HepG2 (cell line): ENCODE data around the gene UGT1A8. TPM values are rescaled to one million over a fixed set of nuclear protein-coding genes. Genes with fewer than 3 reads are reported as not detected.

Source experiments
- AHDC1 ChIP-seq: sonication (generic); formaldehyde crosslinking; IDR thresholded peaks from 2 replicates; pipeline ENCODE4 v1.5.1; 2020; ENCODE audit warnings: mild to moderate bottlenecking, missing genetic modification reagents, borderline replicate concordance
- AKAP8 ChIP-seq: sonication (generic); formaldehyde crosslinking; IDR thresholded peaks from 2 replicates; pipeline ENCODE4 v1.5.1; 2020; ENCODE audit warnings: mild to moderate bottlenecking, missing genetic modification reagents
- ELF1 ChIP-seq: sonication (generic); formaldehyde crosslinking; IDR thresholded peaks from 2 replicates; pipeline ENCODE4 v1.4.0; 2020; ENCODE audit warnings: missing genetic modification reagents
- MTF1 ChIP-seq: sonication (generic); formaldehyde crosslinking; IDR thresholded peaks from 2 replicates; pipeline ENCODE4 v1.5.0; 2020; ENCODE audit warnings: missing genetic modification reagents
- MXD3 ChIP-seq: IDR thresholded peaks from 2 replicates; pipeline ENCODE4 v1.6.1; 2016; ENCODE audit warnings: mild to moderate bottlenecking, missing biosample characterization, missing genetic modification reagents
- TARDBP ChIP-seq: sonication (generic); formaldehyde crosslinking; IDR thresholded peaks from 2 replicates; pipeline ENCODE4 v1.8.0; 2022; ENCODE audit warnings: mild to moderate bottlenecking, missing genetic modification reagents
- polyA plus RNA-seq, 8 experiments: library from polyadenylated mRNA; depleted of rRNA in 3 of 8; stranded (reverse) in 7 of 8; unstranded in 1 of 8; fragments of >200 nt; fragmentation: Illumina TruSeq in 4 of 8; extraction: Trizol in 4 of 8; gene quantifications; 2 replicates each; pipeline versions ENCODE4 v1.2.1 to v1.2.3, GENCODE V29; 2011 to 2016; ENCODE audit warnings: low read depth in 4 of 8, missing spikeins in 1 of 8, mixed read lengths in 1 of 8; ENCODE audit not compliant: insufficient read depth in 1 of 8
- total RNA-seq, 5 experiments: library from RNA; depleted of rRNA; stranded (reverse); fragments of >200 nt; fragmentation: Illumina TruSeq; extraction: Trizol; gene quantifications; 2 replicates each; pipeline ENCODE4 v1.2.3, GENCODE V29; 2016; ENCODE audit warnings: low read depth in 1 of 5
- TF ChIP-seq, protein P1 (sequence below): sonication (generic); formaldehyde crosslinking; IDR thresholded peaks from 2 replicates; pipeline ENCODE4 v1.4.0; 2020; ENCODE audit warnings: missing genetic modification reagents
- TF ChIP-seq, protein P2 (sequence below): sonication (generic); formaldehyde crosslinking; IDR thresholded peaks from 2 replicates; pipeline ENCODE4 v1.5.0; 2020; ENCODE audit warnings: mild to moderate bottlenecking, missing genetic modification reagents
- TF ChIP-seq, protein P3 (sequence below): sonication (generic); formaldehyde crosslinking; IDR thresholded peaks from 2 replicates; pipeline ENCODE4 v1.5.1; 2020; ENCODE audit warnings: mild to moderate bottlenecking, missing genetic modification reagents, moderate library complexity

Gene UGT1A8
- total and polyA plus RNA-seq, 2 of the 13 experiments (the other 11 are each of a cell fraction or from before 2014, with no cell fraction given) = not detected

DNA sequence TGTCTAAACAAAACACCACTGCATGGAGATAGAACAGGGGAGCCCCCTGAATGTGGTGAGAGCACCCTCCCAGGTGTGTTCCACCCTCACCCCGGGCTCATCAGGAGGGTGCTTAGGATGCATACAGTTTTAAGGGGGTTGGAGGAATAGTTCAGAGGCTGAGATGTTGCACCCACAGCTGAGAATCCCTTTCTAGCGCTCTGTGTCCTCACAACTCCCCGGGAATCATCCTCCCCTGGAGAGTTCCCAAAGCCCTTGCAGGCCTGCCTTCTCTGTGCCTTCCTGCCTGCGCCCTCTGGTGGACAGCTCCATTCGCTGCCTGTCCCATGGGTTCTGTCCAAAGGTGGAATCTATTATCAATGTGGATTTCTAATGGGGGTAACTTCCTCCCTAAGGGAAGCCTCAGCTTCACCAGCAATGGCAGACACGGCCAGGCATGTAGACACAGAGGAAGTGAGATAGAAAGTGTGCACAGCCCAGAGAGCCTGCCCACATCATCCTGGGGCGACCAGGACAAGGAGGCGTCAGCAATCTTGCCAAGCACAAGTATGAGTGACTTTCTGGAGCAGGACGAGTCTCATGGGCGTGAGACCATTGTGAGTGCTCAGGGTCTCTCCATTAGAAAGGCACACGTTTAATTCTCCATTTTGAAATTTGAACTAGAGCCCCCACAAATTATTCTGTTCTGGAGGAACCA lies 94.0 kb downstream of the UGT1A8 start (continued):
- no peak for TF ChIP-seq AHDC1 (CRISPR knock-in tag)
- no peak for TF ChIP-seq TARDBP (CRISPR knock-in tag)
- no peak for TF ChIP-seq MTF1
- 0 out of 2 replicates have a peak, but pooled peaks have one; percentile 22 for TF ChIP-seq ELF1
- TF ChIP-seq, protein P1, sequence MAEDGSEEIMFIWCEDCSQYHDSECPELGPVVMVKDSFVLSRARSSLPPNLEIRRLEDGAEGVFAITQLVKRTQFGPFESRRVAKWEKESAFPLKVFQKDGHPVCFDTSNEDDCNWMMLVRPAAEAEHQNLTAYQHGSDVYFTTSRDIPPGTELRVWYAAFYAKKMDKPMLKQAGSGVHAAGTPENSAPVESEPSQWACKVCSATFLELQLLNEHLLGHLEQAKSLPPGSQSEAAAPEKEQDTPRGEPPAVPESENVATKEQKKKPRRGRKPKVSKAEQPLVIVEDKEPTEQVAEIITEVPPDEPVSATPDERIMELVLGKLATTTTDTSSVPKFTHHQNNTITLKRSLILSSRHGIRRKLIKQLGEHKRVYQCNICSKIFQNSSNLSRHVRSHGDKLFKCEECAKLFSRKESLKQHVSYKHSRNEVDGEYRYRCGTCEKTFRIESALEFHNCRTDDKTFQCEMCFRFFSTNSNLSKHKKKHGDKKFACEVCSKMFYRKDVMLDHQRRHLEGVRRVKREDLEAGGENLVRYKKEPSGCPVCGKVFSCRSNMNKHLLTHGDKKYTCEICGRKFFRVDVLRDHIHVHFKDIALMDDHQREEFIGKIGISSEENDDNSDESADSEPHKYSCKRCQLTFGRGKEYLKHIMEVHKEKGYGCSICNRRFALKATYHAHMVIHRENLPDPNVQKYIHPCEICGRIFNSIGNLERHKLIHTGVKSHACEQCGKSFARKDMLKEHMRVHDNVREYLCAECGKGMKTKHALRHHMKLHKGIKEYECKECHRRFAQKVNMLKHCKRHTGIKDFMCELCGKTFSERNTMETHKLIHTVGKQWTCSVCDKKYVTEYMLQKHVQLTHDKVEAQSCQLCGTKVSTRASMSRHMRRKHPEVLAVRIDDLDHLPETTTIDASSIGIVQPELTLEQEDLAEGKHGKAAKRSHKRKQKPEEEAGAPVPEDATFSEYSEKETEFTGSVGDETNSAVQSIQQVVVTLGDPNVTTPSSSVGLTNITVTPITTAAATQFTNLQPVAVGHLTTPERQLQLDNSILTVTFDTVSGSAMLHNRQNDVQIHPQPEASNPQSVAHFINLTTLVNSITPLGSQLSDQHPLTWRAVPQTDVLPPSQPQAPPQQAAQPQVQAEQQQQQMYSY (CRISPR knock-in tag) = no peak
- TF ChIP-seq, protein P2, sequence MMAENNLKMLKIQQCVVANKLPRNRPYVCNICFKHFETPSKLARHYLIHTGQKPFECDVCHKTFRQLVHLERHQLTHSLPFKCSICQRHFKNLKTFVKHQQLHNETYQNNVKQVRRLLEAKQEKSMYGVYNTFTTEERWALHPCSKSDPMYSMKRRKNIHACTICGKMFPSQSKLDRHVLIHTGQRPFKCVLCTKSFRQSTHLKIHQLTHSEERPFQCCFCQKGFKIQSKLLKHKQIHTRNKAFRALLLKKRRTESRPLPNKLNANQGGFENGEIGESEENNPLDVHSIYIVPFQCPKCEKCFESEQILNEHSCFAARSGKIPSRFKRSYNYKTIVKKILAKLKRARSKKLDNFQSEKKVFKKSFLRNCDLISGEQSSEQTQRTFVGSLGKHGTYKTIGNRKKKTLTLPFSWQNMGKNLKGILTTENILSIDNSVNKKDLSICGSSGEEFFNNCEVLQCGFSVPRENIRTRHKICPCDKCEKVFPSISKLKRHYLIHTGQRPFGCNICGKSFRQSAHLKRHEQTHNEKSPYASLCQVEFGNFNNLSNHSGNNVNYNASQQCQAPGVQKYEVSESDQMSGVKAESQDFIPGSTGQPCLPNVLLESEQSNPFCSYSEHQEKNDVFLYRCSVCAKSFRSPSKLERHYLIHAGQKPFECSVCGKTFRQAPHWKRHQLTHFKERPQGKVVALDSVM (CRISPR knock-in tag) = 0 out of 2 replicates have a peak, but pooled peaks have one; percentile 15
- TF ChIP-seq, protein P3, sequence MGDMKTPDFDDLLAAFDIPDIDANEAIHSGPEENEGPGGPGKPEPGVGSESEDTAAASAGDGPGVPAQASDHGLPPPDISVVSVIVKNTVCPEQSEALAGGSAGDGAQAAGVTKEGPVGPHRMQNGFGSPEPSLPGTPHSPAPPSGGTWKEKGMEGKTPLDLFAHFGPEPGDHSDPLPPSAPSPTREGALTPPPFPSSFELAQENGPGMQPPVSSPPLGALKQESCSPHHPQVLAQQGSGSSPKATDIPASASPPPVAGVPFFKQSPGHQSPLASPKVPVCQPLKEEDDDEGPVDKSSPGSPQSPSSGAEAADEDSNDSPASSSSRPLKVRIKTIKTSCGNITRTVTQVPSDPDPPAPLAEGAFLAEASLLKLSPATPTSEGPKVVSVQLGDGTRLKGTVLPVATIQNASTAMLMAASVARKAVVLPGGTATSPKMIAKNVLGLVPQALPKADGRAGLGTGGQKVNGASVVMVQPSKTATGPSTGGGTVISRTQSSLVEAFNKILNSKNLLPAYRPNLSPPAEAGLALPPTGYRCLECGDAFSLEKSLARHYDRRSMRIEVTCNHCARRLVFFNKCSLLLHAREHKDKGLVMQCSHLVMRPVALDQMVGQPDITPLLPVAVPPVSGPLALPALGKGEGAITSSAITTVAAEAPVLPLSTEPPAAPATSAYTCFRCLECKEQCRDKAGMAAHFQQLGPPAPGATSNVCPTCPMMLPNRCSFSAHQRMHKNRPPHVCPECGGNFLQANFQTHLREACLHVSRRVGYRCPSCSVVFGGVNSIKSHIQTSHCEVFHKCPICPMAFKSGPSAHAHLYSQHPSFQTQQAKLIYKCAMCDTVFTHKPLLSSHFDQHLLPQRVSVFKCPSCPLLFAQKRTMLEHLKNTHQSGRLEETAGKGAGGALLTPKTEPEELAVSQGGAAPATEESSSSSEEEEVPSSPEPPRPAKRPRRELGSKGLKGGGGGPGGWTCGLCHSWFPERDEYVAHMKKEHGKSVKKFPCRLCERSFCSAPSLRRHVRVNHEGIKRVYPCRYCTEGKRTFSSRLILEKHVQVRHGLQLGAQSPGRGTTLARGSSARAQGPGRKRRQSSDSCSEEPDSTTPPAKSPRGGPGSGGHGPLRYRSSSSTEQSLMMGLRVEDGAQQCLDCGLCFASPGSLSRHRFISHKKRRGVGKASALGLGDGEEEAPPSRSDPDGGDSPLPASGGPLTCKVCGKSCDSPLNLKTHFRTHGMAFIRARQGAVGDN (CRISPR knock-in tag) = peak; percentile 17; the same call in 1 of the 2 replicates
- no peak for TF ChIP-seq AKAP8 (CRISPR knock-in tag)
- TF ChIP-seq MXD3 (CRISPR knock-in tag) = no peak
